SK-N-MC (cell line): ENCODE data around the gene CLIC4.
"Not testable (repeated sequence)": the region's sequence is repeated elsewhere in the genome, so short reads cannot be mapped to it uniquely, and the experiment has no call there.

Source experiments
- DNase-seq: peaks from one replicate; pipeline ENCODE4 v3.0.0-alpha.2; 2011; ENCODE audit warnings: low read depth, low spot score
- H3K27ac ChIP-seq: fragments of 200-600 bp; sonication (generic); 2 replicates; pipeline ENCODE4 v1.5.1; 2016; ENCODE audit warnings: mixed run types
- H3K36me3 ChIP-seq: fragments of 200-600 bp; sonication (generic); 2 replicates; pipeline ENCODE4 v1.6.1; 2017; ENCODE audit warnings: antibody characterized with exemption, low read length, mixed read lengths; ENCODE audit not compliant: insufficient read depth
- H3K4me3 ChIP-seq: fragments of 200-600 bp; sonication (generic); 2 replicates; pipeline ENCODE4 v1.5.1; 2016
- H3K9ac ChIP-seq: fragments of 200-600 bp; sonication (generic); 2 replicates; pipeline ENCODE4 v1.8.0; 2017; ENCODE audit warnings: mixed run types, mixed read lengths; ENCODE audit not compliant: insufficient read length
- H3K9me3 ChIP-seq: fragments of 200-600 bp; sonication (generic); 2 replicates; pipeline ENCODE4 v1.6.1; 2017; ENCODE audit warnings: low read depth, mild to moderate bottlenecking, antibody characterized with exemption, low read length, moderate library complexity, mixed read lengths
- EZH2 ChIP-seq: fragments of 200-600 bp; sonication (generic); IDR thresholded peaks from one replicate; pipeline ENCODE4 v1.6.1; 2017; ENCODE audit warnings: antibody characterized with exemption
- FOXP2 ChIP-seq: optimal IDR thresholded peaks from 2 replicates; pipeline ENCODE3; 2011; ENCODE audit warnings: mild to moderate bottlenecking, moderate library complexity; ENCODE audit not compliant: insufficient read depth; ENCODE audit errors: extremely low read length, control extremely low read depth
- POLR2AphosphoS5 ChIP-seq: IDR thresholded peaks from 2 replicates; pipeline ENCODE4 v1.6.1; 2012; ENCODE audit warnings: mild to moderate bottlenecking, low read depth, low read length, borderline replicate concordance

CLIC4 gene

GRCh38 chr1:24782689-24783088, 37.4 kb downstream of the CLIC4 start:
- Histone ChIP-seq H3K36me3 (peaks cover 23% of the 10 kb centered on the region), H3K9me3 (no peaks in the 10 kb centered on the region), H3K4me3 (no peak overlapping the region), H3K9ac (no peak overlapping the region), H3K27ac (peak overlapping the region; percentile 35; the same call in 1 of the 2 replicates)
- no peak for DNase-seq
- no peak for TF ChIP-seq FOXP2
- no peak for TF ChIP-seq EZH2
- TF ChIP-seq POLR2AphosphoS5, result no peak

GRCh38 chr1:24783713-24784112, 38.5 kb downstream of the CLIC4 start:
- Histone ChIP-seq H3K27ac (peak overlapping the region; percentile 62), H3K4me3 (no peak overlapping the region)
- TF ChIP-seq POLR2AphosphoS5 (no peak), EZH2 (no peak), FOXP2 (no peak)

GRCh38 chr1:24786191-24786590, 40.9 kb downstream of the CLIC4 start:
- Histone ChIP-seq H3K27ac (peak overlapping the region; percentile 83), H3K9ac (no peak overlapping the region), H3K9me3 (no peaks in the 10 kb centered on the region), H3K36me3 (peaks cover 11% of the 10 kb centered on the region; the same call in 1 of the 2 replicates), H3K4me3 (no peak overlapping the region)
- no peak for TF ChIP-seq EZH2
- no peak for TF ChIP-seq POLR2AphosphoS5
- no peak for TF ChIP-seq FOXP2
- no peak for DNase-seq

More at GRCh38 chr1:24783713-24784112, 38.5 kb downstream of the CLIC4 start:
- DNase-seq, result no peak
- Histone ChIP-seq H3K9me3 (no peaks in the 10 kb centered on the region), H3K9ac (no peak overlapping the region), H3K36me3 (peaks cover 23% of the 10 kb centered on the region)

GRCh38 chr1:24790490-24790889, 45.2 kb downstream of the CLIC4 start:
- Histone ChIP-seq H3K36me3 (peaks cover 11% of the 10 kb centered on the region; the same call in 1 of the 2 replicates), H3K9me3 (no peaks in the 10 kb centered on the region), H3K27ac (no peak overlapping the region), H3K4me3 (no peak overlapping the region), H3K9ac (no peak overlapping the region)
- DNase-seq, result no peak
- no peak for TF ChIP-seq FOXP2
- no peak for TF ChIP-seq POLR2AphosphoS5
- TF ChIP-seq EZH2, result no peak

- H3K9ac ChIP-seq, result no peak overlapping the region
- no peak for DNase-seq
- peak overlapping the region; percentile 15; the same call in 1 of the 2 replicates for H3K4me3 ChIP-seq
- no peaks in the 10 kb centered on the region for H3K9me3 ChIP-seq
- peak overlapping the region; percentile 66 for H3K27ac ChIP-seq
- H3K36me3 ChIP-seq, result peaks cover 20% of the 10 kb centered on the region
- no peak for TF ChIP-seq FOXP2
These were observed 48.3 kb downstream of the CLIC4 start for GRCh38 chr1:24793447-24794129.

GRCh38 chr1:24794130-24794502, 48.9 kb downstream of the CLIC4 start:
- Histone ChIP-seq H3K27ac (peak overlapping the region; percentile 66), H3K36me3 (peaks cover 17% of the 10 kb centered on the region)
- H3K9me3 ChIP-seq, H3K4me3 ChIP-seq, H3K9ac ChIP-seq, DNase-seq: not testable (repeated sequence)

GRCh38 chr1:24795236-24795635, 50.0 kb downstream of the CLIC4 start:
- H3K4me3 ChIP-seq, result no peak overlapping the region
- H3K36me3 ChIP-seq, result peaks cover 17% of the 10 kb centered on the region
- DNase-seq, result no peak
- no peak overlapping the region for H3K9ac ChIP-seq
- no peak for TF ChIP-seq FOXP2
- no peak for TF ChIP-seq EZH2
- TF ChIP-seq POLR2AphosphoS5, result no peak
- H3K9me3 ChIP-seq, result no peaks in the 10 kb centered on the region
- no peak overlapping the region for H3K27ac ChIP-seq

- no peak overlapping the region for H3K27ac ChIP-seq
- no peaks in the 10 kb centered on the region for H3K9me3 ChIP-seq
- H3K9ac ChIP-seq, result no peak overlapping the region
- H3K36me3 ChIP-seq, result peaks cover 23% of the 10 kb centered on the region
- no peak overlapping the region for H3K4me3 ChIP-seq
- TF ChIP-seq EZH2 (no peak), FOXP2 (no peak), POLR2AphosphoS5 (no peak)
- no peak for DNase-seq
These were observed 51.3 kb downstream of the CLIC4 start for GRCh38 chr1:24796524-24796923.

- not testable (repeated sequence) for H3K9me3 ChIP-seq, H3K27ac ChIP-seq, H3K9ac ChIP-seq, H3K4me3 ChIP-seq, DNase-seq
- peaks cover 40% of the 10 kb centered on the region for H3K36me3 ChIP-seq
These were observed 54.0 kb downstream of the CLIC4 start for GRCh38 chr1:24799242-24799641.
